ENCODE measurements around the gene CGB1.
A peak's percentile ranks its signal among the peaks of the same experiment; 100 is the strongest.
"Not testable (repeated sequence)": the region's sequence is repeated elsewhere in the genome, so short reads cannot be mapped to it uniquely, and the experiment has no call there.

DNA sequence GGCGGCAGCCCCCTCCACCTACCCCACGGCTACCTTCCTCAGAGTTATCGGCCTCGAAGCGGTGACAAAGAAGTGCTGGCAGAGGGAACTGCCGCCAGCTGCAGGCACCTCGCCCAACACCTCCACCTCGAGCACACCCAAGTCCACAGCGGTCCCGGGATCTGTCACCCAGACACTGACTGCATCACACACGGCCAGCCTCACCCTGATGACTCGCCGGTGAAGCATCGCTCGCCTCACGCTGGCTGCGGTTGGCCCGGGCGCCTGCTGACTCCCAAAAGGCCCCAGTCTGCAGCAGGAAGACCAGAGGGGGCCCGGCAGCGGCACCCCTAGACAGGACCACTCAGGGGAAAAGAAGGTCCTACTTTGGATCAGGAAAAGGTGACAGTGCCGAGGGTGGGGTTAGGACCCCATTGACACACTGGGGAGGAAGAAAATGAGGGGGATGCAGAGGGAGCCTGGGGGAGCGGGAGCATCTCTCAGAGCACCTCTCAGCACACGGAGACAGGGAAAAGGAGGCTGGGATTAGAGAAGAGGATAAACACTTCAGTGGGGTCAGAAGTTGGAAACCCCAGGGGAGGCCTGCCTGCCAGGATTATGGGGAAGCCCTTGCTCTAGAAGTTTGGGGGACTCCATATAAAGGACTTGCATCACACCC, 13.8 kb upstream of the CGB1 start:
- TF ChIP-seq, protein P1, sequence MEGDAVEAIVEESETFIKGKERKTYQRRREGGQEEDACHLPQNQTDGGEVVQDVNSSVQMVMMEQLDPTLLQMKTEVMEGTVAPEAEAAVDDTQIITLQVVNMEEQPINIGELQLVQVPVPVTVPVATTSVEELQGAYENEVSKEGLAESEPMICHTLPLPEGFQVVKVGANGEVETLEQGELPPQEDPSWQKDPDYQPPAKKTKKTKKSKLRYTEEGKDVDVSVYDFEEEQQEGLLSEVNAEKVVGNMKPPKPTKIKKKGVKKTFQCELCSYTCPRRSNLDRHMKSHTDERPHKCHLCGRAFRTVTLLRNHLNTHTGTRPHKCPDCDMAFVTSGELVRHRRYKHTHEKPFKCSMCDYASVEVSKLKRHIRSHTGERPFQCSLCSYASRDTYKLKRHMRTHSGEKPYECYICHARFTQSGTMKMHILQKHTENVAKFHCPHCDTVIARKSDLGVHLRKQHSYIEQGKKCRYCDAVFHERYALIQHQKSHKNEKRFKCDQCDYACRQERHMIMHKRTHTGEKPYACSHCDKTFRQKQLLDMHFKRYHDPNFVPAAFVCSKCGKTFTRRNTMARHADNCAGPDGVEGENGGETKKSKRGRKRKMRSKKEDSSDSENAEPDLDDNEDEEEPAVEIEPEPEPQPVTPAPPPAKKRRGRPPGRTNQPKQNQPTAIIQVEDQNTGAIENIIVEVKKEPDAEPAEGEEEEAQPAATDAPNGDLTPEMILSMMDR (IDR thresholded peaks at IDR 0.05): not testable (repeated sequence)
- TF ChIP-seq, protein P2, sequence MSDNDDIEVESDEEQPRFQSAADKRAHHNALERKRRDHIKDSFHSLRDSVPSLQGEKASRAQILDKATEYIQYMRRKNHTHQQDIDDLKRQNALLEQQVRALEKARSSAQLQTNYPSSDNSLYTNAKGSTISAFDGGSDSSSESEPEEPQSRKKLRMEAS (IDR thresholded peaks at IDR 0.05): peak; percentile 84
